Activated CD4-positive, alpha-beta T cell treated with anti-CD3 and anti-CD28 coated beads, Interleukin-2, amount 50 U/mL, for 48 hours (primary cell): Measurements from ENCODE around the gene ANTXRL.

ENCODE experiments used
- DNase-seq, 2 experiments: peaks; one replicate each; pipeline ENCODE4 v3.0.0-alpha.2; 2020

ANTXRL gene

GRCh38 chr10:46286991-46287693, at the start of gene ANTXRL:
Gene ANTXRL (plus strand): TSS chr10:46286997. CDS start chr10:46287263, 266 bp downstream.
- DNase-seq = no peak

- peak in 1 of 2 experiments; percentile 1 for DNase-seq
Observed at GRCh38 chr10:46237815-46238510, 48.8 kb upstream of the ANTXRL start.

GRCh38 chr10:46239247-46239646, 47.5 kb upstream of the ANTXRL start:
- no peak for DNase-seq

GRCh38 chr10:46239993-46240683, 46.7 kb upstream of the ANTXRL start:
- peak in 1 of 2 experiments; percentile 1 for DNase-seq

- peak in 1 of 2 experiments; percentile 2 for DNase-seq
Observed at GRCh38 chr10:46240684-46241565, 45.9 kb upstream of the ANTXRL start.

GRCh38 chr10:46245381-46245900, 41.4 kb upstream of the ANTXRL start:
- DNase-seq = peak in 1 of 2 experiments; percentile 1

- peak in 1 of 2 experiments; percentile 1 for DNase-seq
Observed at GRCh38 chr10:46246400-46247180, 40.2 kb upstream of the ANTXRL start.

- DNase-seq = no peak
Observed at GRCh38 chr10:46247181-46247475, 39.7 kb upstream of the ANTXRL start.

GRCh38 chr10:46247808-46248569, 38.8 kb upstream of the ANTXRL start:
- peak in 1 of 2 experiments; percentile 1 for DNase-seq

- peak in 1 of 2 experiments; percentile 1 for DNase-seq
Observed at GRCh38 chr10:46248651-46249146, 38.1 kb upstream of the ANTXRL start.

GRCh38 chr10:46249617-46250344, 37.0 kb upstream of the ANTXRL start:
- peak in 1 of 2 experiments; percentile 2 for DNase-seq

- peak in 1 of 2 experiments; percentile 2 for DNase-seq
Observed at GRCh38 chr10:46250481-46250880, 36.3 kb upstream of the ANTXRL start.

GRCh38 chr10:46250898-46251856, 35.6 kb upstream of the ANTXRL start:
- peak in 1 of 2 experiments; percentile 2 for DNase-seq

GRCh38 chr10:46251857-46252847, 34.6 kb upstream of the ANTXRL start:
- peak in 1 of 2 experiments; percentile 2 for DNase-seq

GRCh38 chr10:46253076-46254006, 33.5 kb upstream of the ANTXRL start:
- DNase-seq = peak in 1 of 2 experiments; percentile 1

- DNase-seq = peak in 1 of 2 experiments; percentile 1
Observed at GRCh38 chr10:46254007-46254383, 32.8 kb upstream of the ANTXRL start.
